Measurements from ENCODE around the gene KCNMA1.

KCNMA1 gene

DNA sequence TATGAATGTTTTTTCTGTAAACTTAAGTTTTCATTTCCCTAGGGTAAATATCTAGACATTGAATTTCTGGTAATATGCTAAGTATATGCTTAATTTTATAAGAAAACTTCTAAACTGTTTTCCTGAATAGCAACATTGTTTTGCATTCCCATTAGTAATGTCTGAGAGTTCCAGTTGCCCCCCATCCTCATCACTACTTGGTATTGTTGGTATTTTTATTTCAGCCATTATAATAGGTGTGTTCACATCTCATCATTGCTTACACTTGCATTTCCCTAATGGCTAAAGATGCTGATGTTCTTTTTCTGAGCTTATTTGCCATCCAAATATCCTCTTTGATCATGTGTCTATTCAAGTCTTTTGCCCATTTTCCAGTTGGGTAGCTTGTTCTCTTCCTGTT is 269.6 kb downstream of the KCNMA1 start:
- DNase-seq (ENCODE audit: low read depth, low spot score) = no peak
- TF ChIP-seq, protein P1, sequence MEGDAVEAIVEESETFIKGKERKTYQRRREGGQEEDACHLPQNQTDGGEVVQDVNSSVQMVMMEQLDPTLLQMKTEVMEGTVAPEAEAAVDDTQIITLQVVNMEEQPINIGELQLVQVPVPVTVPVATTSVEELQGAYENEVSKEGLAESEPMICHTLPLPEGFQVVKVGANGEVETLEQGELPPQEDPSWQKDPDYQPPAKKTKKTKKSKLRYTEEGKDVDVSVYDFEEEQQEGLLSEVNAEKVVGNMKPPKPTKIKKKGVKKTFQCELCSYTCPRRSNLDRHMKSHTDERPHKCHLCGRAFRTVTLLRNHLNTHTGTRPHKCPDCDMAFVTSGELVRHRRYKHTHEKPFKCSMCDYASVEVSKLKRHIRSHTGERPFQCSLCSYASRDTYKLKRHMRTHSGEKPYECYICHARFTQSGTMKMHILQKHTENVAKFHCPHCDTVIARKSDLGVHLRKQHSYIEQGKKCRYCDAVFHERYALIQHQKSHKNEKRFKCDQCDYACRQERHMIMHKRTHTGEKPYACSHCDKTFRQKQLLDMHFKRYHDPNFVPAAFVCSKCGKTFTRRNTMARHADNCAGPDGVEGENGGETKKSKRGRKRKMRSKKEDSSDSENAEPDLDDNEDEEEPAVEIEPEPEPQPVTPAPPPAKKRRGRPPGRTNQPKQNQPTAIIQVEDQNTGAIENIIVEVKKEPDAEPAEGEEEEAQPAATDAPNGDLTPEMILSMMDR (IDR thresholded peaks at IDR 0.05; ENCODE audit: low read depth, low read length) = no peak
- in situ Hi-C loops (cut with HindIII; ENCODE audit: low sequenced_read_pairs) = no loop called here

DNA sequence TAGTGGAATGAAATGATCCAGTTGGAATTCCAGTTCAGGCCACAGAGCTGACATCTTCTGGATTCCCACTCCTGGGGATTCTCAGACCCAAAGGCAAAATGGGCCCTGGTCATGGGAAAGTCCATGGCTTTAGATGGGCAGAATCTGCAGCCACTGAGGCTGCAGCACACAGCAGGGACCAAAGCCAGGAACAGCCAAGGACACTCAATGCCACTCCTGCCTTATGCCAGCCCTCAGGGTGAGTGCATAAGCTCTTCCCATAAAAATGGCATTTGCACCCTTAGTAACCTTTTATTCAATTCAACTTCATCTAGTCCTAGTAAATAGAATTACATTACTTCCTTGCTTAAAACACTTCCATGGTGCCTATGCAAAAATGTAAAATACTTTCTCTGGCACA is 274.4 kb downstream of the KCNMA1 start:
- DNase-seq (ENCODE audit: low read depth, low spot score) = no peak
- in situ Hi-C loops (cut with HindIII; ENCODE audit: low sequenced_read_pairs) = no loop called here
- H3K4me3 ChIP-seq (ENCODE audit: low read depth, low read length) = no peak overlapping the region
- TF ChIP-seq, protein P1 (IDR thresholded peaks at IDR 0.05; ENCODE audit: low read depth, low read length) = no peak

More for the DNA sequence above, 269.6 kb downstream of the KCNMA1 start:
- no peak overlapping the region for H3K4me3 ChIP-seq (ENCODE audit: low read depth, low read length)

DNA sequence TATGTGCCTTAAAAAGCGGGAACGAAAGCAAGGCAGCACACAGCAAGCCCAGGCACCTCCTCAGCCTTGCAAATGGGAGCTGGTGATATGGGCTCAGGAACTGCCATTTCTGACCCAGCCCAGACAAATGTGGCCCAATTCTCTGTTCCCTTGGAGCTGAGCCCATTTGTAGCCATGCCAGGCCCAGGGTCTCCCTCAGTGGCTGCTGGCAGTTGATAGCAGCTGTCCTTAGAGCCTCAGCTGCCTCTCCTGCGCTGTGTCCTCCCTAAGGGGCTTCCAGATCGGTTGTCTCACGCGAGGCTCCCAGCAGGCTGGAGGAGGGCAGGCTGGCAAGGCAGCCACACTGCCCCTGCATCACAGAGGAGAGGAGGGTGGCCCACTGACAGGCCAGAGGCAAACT is 275.8 kb downstream of the KCNMA1 start:
- DNase-seq (ENCODE audit: low read depth, low spot score) = no peak
- no peak overlapping the region for H3K4me3 ChIP-seq (ENCODE audit: low read depth, low read length)
- in situ Hi-C loops (cut with HindIII; ENCODE audit: low sequenced_read_pairs) = no loop called here
- TF ChIP-seq, protein P1 (IDR thresholded peaks at IDR 0.05; ENCODE audit: low read depth, low read length) = no peak

DNA sequence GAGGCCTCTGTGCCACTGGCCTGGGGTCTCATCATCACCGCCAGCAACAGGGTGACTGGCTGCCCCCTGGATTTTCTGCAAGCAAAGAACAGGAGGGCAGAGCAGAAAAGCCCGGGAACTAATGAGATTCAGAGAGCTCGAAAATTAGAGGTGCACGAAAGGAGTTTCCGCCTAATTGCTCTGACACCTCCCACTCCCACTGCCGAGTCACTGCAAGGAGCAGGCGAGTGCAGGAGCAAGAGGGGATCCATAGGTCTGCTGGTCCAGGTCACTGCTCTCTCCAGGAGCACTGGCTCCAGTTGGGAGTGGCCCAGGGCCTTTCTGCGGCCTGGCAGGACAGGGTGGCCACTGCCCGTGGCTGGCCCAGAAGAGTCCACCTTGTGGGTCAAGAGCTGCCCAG is 276.2 kb downstream of the KCNMA1 start:
- in situ Hi-C loops (cut with HindIII; ENCODE audit: low sequenced_read_pairs) = no loop called here
- H3K4me3 ChIP-seq (ENCODE audit: low read depth, low read length) = no peak overlapping the region
- no peak for DNase-seq (ENCODE audit: low read depth, low spot score)
- TF ChIP-seq, protein P1 (IDR thresholded peaks at IDR 0.05; ENCODE audit: low read depth, low read length) = no peak

DNA sequence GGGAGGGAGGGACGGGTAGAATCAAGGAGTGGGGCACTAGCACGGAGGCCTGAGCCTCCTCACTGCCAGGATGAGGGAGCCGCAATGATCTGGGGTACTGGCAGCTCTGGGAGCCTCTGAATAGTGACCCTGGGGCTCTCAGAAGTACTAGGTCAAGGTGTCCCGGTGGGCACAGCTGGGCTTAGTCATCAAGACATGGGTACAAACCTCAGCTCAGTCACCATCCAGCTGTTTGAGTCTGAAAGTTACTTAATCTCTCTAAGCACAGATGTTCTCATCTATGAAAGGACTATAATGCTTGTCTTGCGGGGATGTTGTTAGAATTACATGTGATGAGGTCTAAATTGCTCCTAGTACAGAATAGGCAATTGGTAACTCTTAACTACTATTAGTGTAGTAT is 276.8 kb downstream of the KCNMA1 start:
- DNase-seq (ENCODE audit: low read depth, low spot score) = no peak
- no peak overlapping the region for H3K4me3 ChIP-seq (ENCODE audit: low read depth, low read length)
- TF ChIP-seq, protein P1 (IDR thresholded peaks at IDR 0.05; ENCODE audit: low read depth, low read length) = no peak
- in situ Hi-C loops (cut with HindIII; ENCODE audit: low sequenced_read_pairs) = no loop called here

DNA sequence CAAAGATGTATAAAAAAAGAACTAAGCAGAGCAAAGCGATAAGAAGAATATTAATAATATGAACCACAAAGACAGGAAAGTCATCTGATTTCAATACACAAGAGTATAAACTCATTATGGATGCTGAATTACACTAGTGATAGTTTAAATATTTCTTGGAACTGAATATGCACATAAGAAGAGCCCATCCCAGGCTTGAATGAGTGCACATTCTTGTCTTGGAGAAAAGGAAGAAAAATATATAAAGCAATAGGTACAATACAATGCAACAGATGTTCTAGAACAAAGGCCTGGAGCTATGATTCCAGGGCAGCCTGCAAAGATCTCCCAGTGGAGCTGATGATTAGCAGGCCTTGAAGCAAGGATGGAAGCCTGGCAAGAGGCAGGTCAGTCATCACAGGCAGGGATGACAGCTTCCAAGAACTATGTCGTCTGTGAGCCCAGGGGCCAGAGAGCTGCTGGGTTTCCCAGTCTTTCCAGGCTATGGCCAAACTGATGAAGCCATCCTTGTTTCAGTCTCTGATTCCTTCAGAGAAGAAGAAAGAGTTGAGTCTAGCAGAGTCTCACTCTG is 277.6 kb downstream of the KCNMA1 start:
- in situ Hi-C loops (cut with HindIII; ENCODE audit: low sequenced_read_pairs) = loop anchor here (5.0 kb wide), 1 partner anchor 43 kb away; no protein-coding TSS in a partner anchor
- DNase-seq (ENCODE audit: low read depth, low spot score) = no peak
- H3K4me3 ChIP-seq (ENCODE audit: low read depth, low read length) = no peak overlapping the region
- TF ChIP-seq, protein P1 (IDR thresholded peaks at IDR 0.05; ENCODE audit: low read depth, low read length) = no peak
